TTC549 (cell line): ENCODE results near the gene EPSTI1.
"Not testable (repeated sequence)": the region's sequence is repeated elsewhere in the genome, so short reads cannot be mapped to it uniquely, and the experiment has no call there.

Experiments
- FAIRE-seq: peaks from 2 replicates; lab custom pipeline; 2012; peaks lifted over from hg19 to GRCh38; lab: Jason Lieb, UNC

EPSTI1 gene

DNA sequence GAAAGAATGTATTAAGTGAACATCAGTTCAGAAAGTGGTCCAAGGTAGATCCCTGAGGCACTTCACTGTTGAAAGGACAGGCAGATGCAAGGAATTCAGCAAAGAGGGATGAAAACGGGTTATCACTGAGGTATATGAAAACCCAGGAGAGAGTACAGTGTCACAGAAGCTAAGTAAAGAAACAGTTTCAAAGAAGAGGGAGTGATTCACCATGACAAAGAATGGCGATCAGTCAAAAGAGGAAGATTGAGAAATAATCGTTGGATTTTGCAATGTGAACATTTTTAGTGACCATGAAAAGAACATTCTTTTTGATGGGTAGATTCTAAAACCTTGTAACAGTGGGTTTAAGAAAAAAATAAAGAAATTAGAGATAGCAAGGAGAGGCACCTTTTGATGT is 99.3 kb downstream of the EPSTI1 start:
- no peak for FAIRE-seq

DNA sequence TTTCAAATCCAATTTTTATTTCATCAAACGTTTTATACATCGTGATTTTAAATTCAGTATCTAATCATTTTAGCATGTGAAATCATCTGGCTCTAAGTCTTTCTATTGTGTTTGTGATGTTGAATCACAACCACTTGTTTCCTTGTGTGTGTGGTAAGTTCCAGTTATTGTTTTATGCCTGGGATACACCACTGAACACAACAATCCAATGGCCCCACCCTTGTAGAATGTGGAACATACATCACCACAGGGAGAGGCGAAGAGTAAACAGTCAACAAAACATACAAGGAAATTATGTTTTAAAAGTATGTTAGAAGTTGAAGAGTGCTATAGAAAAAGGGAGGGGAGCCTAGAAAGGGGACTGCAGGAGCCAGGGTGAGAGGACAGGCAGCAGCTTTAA is 100.5 kb downstream of the EPSTI1 start:
- FAIRE-seq = no peak

DNA sequence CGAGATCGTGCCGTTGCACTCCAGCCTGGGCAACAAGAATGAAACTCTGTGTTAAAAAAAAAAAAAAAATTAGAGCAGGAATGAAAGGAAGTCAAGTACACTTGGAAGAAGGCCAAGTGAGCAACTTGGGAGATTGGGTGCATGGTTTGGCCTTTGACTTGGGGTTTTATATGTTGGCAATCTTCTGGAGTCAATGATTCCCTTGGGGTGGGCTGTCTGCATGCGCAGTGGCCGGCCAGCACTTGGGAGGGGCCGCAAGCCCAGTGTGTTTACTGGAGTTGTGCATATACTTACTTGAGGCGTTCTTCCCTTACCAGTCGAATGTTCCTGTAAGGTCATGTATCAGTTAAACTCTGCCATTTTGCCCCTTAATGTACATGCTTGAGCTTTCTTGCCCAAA is 106.7 kb downstream of the EPSTI1 start:
- FAIRE-seq = no peak

DNA sequence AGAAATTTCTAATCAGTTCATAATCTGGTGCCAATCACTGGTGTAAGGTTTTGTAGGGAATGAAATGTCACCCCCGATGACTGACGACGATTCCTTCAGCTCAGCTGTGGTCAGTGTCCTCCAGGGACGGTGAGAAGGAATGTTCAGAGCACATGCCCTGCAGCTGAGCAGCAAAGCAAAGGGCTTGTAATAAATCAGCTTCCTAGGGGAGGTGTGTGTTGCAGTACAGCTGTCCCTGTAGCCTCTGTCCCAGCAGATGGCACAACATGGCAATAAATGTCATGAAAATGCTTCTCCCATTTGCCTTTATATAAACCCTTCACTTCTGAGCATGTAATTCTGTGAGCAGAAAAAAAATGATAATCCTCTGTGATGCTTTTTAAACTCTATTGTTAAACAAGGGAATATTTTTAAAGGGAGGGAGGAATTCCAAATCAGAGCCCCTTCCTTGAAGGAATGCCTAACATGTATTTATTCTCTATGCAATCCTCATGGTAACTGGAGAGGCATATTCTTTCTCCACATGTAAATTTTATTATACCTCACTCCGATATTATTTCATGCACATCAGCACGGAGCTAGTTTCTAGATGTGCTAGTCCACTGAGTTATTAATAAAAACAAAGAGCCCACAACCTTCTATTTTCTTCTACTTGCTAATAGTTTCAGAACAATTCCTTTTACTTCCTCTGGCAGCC is 108.1 kb downstream of the EPSTI1 start:
- no peak for FAIRE-seq

DNA sequence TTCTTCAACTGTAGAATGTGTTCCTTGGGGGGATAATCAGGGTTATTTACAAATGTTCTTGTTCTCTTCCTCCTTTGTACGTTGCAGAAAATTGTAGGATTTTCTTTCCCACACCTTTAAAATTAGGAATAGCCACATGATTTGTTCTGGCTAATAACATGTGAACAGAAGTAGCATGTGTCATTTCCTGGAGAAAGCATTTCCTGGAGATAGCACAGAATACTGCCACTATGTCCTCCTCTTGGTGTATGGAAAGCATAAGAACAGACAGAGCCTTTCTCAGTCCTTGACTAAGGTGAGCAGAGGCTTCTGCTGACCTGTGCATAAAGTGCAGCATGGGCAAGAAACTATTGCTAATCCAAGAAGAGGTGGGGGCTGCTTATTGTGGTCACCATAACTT is 108.9 kb downstream of the EPSTI1 start:
- FAIRE-seq = no peak

DNA sequence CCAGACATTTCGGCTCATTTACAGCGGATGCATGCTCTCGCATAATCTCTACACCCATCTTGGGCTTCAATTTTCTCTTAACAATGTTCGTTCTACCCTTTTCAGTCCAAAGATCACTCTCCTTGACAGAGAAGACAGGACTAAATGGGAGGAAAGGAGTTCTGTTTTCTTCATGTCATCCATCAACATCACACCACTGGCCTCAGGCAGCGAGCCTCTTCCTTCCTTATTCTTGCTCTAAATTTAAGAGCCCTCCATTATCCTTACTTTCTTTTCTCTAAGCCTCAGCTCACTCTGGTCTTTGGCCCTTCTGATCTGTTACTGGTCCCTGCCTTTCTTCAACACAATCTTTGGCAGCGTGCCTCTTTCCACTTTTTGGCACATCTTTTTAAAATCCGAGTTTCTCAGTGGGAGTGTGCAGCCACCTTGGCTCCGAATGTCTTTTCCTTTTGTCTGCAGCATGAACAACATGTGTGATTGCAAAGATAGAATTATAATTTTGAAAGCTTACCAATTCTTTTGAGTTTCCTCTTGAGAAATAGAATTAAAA is 111.9 kb downstream of the EPSTI1 start:
- FAIRE-seq = no peak

DNA sequence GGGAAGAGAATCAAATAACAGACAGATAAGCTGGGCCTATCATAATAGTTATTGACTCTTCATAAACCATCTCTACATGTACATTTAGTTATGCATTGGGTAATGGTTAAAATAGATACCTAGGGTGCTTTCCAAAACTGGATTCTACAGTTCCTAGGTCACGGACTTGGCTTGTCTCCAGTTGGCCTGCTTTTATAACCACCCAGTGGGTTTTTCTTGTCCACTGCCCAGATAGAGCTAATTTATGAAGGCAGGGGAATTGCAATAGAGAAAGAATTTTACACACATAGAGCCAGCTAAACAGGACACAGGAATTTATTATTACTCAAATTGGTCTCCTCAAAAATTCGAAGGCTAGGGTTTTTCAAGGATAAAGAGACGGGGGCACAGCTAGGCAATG is 113.3 kb downstream of the EPSTI1 start:
- no peak for FAIRE-seq

DNA sequence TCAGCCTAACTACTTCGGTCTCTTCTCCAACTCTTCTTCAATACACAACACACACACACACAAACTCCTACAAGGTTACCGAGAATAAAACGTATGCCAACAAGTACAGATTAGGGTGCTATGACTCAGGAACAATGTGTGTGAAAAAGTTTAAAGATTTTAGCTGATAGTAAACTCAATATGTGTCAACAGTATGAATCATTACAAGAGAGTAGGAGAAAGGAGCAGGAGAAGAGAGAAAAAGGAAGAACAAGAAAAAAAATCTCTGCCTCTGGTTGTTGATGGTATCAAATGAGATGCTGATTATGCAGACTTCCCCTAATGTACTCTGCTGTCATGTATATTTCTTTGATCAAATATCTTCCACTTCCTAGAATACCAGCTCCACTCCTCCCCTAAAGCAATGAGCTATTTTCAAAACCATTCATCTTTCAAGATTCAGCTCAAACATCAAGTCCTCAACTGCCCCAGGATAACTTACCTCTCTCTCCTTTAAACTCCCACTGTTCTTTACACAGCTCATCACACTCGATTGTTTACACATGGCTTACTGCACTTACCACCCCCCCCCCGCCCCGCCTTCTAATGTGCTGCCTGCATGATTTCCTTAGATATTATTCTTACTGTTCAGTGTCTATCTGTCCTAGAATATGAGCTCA is 115.0 kb downstream of the EPSTI1 start:
- FAIRE-seq = no peak

DNA sequence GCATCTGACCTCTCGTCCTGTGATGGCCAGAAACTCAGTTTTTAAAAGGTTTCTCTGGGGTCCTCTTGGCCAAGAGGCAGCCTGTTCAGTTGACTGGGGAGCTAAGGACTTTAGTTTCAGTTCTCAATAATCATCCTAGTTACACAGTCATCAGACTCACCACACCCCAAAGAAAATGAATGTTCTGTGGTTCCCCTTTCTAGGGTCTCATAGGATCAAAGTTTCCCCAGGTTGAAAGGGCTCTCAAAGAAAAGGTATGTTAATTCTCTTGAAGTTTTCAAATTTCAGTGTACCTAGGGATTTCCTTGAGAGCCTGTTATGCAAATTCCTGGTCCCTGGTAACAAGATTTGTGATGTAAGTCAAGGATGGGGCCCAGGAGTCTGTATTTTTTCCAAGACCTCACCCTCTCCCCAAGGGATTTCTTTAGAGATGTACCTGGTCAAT is 115.7 kb downstream of the EPSTI1 start:
- no peak for FAIRE-seq

DNA sequence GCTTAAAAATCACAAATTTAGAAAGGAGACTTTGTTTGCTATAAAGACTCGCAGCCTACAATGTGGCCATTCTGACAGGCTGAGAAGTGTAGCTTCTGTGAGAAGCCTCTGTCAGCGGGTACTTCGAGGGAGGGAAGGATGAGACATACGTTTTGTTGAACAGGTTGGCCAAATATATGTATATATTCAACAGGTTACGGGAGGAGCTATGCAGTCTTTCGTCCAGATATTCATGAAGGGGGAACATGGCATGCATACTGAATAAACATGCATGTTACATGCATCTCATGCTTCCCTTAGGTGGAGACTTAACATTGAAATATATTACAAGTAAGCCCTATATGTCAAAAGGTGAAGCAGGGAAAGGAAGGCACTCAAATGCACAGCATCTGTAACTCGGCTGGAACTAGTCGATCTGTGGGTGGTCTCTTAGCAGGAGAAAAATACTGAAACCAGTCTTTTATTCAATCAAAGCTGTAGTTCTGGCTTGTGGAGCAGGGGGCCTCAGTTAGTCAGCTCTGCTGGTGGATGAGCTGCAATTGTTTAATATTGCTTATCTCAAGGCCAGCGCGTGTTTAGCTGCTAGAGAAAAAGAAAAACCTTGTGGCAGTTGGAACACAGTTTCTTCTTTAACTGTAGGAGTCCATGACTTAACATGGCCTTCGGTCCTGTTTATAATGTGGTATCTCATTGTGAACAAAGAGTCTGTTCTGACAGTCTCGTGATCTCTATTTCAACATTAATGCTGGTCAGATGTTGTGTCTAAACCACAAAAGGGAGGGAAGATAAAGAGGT is 116.4 kb downstream of the EPSTI1 start:
- FAIRE-seq = no peak

DNA sequence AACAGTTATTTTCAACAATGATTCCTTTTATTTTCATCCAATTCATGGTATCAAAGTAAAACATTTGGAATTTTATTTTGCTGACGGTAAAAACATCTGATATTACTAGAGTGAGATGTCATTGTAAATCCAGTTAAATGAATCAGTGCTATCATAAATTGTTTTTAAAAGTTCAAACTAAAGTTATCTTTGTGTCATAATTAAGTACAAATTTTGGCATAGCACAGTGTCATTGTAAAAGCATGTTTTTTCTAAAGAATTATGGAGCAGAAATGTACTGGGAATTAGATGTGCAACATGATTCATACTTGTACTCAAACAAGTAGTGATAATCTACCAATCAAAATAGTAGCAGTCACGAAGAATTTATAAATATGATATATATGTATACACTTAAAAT is 117.8 kb downstream of the EPSTI1 start:
- FAIRE-seq = no peak

DNA sequence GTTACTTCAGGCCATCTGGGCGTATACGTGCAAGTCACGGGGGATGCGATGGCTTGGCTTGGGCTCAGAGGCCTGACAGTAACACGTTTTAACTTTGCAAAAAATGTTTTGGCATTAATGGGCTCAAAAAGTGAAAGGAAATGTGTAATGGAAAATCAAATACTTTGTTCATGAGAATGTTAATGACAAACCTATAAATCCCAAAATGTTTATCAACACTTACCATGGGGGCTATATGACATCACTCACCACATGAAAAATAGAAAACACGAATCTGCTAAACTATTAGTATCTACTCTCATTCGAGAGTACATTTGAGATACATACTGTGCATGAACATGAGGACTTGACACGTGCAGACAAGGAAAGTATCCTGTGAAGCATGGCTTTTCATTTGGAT is 119.0 kb downstream of the EPSTI1 start:
- no peak for FAIRE-seq

DNA sequence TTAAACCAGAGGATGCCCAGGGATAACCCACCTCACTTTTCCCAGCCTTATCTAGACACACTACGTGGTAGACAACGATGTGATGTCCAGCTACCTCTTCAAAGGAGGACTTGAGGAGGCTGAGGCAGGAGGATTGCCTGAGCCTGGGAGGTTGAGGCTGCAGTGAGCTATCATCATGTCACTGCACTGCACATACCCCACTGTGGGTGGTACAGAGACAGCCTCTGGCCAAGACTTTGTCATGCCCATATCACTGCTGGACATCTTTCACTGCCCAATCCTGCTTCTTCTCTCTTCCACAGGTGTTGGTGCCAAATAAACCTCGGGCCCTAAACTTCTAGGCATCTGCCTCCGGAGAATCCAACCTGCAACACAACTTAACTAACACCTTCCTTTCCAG is 124.8 kb downstream of the EPSTI1 start:
- FAIRE-seq = no peak

DNA sequence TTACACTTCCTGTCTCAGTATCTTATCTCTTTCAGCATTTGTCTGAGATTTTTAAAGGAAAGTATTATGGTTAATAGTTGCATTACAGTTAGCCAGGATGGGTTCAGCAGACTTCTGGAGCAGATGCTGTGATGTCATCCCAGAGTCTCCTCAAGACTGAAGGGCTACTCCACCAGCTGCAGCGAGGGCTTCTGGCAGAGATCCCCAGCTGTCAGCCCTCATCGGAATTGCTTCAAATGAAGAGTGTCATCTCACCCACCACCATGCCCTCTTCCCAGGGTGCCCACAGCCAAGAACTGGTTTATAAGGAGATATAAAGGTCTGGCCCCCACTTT is 126.3 kb downstream of the EPSTI1 start:
- FAIRE-seq = no peak

DNA sequence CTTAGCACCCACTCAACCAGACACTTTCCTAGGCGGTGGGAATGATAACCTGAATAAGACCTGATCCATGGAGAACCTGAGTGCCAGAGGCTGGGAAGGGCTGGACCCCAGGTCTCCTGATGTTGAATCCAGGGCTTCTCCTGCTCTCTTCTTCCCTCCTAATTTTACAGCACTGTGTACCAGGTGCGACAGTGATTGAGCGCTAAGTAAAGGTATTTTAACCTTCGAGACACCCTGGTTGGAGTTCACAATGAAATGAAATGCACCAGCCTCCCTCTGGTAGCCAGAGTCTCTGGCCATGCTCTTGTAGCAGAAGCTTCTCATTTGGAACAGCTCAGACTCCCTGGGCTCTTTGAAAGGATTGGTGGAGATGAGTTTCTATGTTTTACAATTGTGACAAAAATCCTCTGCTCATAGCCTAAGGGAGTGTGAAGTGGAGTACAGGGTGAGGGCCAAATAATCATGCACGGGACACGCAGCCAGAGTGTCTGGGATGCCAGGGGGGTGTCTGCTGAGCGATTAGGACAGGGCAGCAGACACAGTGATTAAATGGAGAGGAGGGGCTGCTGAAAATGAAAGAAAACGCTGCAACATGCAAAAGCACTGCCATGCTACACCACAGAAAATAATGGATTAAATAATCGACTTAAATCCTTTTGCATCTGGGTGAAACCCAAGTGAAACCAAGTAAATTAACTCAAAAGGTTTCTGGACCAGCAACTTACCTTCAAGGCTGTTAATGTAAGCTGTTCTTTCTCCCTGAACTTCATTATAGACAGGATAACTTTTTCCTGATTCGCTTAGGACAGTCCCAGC is 126.9 kb downstream of the EPSTI1 start:
- FAIRE-seq = no peak

DNA sequence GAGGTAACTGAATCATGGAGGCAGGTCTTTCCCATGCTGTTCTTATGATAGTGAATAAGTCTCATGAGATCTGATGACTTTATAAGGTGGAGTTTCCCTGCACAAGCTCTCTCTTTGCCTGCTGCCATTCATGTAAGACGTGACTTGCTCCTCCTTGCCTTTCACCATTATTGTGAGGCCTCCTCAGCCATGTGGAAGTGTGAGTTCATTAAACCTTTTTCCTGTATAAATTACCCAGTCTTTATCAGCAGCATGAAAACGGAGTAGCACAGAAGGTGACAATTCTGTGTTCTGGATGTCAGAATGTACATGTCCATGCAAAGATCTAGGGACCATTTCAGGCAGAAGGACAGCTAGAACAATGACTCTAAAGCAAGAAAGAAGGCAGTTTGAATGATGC is 129.7 kb downstream of the EPSTI1 start:
- not testable (repeated sequence) for FAIRE-seq

DNA sequence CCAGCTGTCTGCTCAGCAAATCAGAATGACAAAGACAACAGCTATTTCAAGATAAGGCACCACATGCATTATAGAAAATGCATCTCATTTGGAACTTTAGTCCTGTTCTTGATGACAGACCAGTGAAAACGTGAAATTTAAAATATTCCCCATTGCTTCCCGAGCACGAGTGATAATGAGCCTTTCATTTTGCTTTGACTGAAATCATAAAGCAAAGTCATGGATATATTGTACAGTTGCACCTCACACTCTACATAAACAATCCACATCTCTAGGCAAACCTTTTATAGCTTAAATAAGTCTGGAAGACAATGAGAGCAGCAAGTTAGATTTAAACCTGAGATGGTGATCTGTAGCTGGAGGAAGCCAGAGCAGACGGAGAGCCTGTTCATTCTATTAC is 131.6 kb downstream of the EPSTI1 start:
- no peak for FAIRE-seq

DNA sequence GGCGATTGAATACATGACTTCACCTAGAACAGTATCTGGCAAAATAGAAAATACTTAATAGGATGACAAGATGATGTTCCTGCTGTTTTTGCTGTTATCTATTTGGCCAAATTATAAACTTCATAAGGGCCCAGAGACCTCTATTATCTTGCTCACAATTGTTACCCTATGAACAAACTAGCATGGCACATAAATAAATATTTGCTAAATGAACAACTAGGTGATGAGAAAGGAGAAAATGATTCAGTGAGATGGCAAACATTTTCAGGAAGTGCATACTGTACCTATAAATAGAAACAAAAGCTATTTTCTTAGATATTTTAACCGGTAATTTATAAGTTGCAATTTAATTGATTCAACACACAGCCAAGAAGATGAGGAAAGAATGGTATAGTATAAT is 132.3 kb downstream of the EPSTI1 start:
- no peak for FAIRE-seq

DNA sequence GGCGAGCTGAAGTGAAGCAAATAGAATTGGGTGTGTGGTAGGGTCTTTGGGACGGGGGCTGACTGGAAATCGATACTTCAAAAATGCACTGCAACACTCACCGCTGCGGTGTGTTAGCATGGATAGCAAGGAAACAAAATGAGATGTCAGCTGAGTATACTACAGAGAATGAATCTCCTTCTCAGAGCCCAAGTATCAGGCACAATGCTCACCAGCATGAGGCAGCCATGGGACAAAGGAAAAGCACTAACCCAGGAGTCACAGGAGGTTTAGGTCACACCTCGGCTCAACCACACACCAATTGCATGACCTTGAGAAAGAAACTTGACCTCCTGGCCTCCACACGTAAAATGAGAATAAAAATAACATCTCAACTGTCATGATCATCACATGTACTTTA is 136.6 kb downstream of the EPSTI1 start:
- no peak for FAIRE-seq

DNA sequence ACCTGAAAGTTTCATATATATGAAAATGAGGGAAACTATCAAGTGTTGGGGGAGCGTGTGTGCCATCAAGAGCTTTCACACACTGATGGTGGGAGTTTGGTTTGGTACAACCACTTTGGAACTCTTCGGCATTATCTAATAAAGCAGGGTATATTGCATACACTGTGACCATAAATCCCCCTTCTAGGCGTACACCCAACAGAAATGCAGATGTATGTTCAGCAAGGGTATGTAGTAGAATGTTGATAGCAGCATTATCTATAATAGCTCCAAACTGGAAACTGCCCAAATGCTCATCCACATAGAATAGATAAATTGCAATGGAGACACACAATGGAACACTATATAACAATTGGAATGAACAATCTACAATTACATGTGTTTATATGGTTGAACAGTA is 139.9 kb downstream of the EPSTI1 start:
- FAIRE-seq = no peak

DNA sequence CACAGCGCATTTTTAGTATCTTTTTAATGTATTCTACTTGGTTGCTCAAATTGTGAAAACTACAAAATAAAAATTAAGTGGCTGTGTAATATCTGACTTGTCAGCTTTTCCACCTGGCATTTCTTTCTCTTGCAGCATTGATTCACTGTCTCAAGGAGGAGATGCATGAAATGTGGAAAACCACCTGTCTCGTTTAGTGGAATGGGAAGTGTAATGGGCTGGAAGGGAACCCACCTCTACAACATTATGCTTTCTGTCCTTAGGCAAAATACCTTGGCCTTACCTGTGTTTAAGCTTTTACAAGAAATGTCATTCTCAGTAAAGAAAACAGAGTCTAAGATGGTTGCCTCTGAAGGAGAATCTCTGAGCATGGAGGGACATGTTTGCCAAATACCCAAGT is 142.8 kb downstream of the EPSTI1 start:
- FAIRE-seq = no peak

DNA sequence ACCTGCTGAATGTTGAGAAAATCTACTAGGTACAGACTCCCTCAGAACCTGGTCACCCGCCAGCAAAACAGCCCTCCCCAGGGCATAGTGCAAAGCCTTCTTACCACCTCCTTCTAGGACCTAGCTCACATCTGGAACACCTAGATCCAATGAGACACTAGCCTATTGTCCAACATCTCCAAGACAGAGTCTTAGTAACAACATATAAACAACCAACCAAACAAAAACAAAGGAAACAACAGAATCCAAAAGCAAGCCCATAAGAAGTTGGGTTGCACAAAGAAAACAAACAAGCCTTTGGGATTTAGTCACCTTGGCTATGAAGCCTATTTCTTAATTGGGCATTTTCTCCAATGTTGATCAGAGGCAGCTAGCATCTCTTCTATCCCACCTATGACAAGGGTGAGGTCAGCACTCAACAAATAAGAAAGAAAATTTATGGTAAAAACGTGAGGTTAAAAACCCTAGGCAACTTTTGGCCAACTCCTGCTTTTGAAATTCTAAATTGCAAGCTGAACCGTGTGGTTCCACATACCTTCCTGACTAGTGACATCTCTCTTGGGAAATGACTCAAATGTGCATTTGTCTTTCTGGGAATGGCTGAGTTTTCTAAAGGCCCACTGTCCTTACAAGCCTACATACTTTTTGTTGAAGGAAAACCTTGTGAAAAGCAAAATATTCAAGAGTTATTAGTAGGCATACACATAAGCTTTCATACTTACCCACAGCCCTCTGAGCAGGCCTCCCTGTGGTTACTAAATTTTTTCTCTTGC is 144.0 kb downstream of the EPSTI1 start:
- no peak for FAIRE-seq
